ENCODE data around the gene UNC5A. TPM values are rescaled to one million over a fixed set of nuclear protein-coding genes. Genes with fewer than 3 reads are reported as not detected.

Gene UNC5A
- total RNA-seq, 4 donors from 2014 or later: not detected

DNA sequence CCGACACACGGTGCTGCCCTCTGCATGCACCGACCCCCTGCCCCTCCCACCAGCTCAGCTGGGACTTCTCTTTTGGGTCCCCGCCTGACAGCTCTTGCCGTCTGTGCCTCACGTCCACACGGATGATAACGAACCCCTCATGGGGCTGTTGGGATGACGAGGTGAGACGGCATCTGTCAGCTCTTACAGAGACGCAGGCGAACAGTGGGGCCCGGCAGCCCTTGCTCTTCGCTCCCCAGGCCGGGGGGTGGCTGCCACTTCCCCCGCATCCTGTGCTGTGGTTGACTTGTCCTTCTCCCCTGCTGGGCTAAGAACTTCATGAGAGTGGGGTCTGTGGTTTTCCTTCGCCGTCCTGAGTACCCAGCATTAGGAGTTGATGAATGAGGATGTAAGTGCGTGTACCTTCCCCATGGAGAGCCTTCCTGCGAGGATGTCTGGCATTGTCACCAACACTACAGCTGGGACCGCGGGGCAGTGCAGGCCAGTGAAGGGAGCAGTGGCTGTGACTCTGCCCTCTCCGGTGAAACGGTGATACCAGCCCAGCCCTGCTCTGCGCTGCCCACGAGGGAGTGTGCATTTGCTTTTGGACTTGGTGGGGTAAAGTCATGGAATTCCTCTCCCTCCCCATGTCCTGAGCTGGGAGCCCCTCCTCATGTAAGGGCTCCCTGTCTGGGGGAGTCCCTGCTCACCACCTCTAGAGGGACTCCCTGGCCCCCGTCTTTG lies 65.6 kb downstream of the UNC5A start:
- Histone ChIP-seq H3K9me3 (no peaks in the 10 kb centered on the region), H3K27me3 (peaks cover 60% of the 10 kb centered on the region)
- WGBS: 47% methylated on average over 25 of the region's 27 CpGs

DNA sequence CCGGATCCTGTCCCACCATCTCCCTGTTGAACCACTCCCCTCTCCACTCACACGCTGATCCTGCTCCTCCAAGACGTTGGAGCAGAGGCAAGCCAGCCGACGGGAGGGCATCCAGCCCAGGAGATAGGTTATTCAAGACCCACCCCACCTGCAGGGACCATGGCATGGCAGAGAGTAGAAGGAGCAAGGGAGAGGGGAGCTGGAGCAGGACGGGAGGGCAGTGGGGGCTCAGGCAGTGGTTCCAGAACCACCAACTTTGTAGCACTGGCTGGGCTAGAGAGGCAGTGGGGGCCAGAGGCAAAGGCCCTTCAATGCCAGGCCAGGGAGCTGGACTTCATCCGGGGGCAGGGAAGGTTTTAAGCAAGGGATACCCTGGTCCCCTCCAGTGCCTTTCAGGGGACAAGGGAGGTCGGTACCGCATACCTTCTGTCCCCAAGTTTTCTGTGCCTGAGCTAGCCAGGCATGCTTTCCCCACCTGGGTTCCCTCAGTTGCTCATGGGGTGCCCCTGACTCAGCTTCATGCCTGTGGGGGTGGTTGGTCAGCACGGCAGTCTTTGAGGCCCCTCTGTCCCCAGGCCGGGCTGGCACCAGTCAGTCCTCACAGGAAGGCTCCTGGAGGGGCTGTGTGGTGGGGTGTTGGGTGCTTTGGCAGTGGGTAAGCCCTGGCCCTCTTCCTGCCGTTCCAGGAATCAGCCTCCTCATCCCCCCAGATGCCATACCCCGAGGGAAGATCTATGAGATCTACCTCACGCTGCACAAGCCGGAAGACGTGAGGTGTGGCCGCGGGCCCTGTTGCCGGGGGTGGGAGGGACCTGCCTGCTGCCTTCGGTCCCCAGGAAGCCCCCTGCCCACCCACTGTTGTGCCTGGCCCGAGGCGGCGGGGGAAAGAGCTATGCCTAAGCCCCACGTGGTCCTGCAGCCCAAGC lies 66.4 kb downstream of the UNC5A start:
- Histone ChIP-seq H3K4me3 (no peak overlapping the region), H3K36me3 (no peaks in the 10 kb centered on the region), H3K27ac (no peak overlapping the region), H3K9me3 (no peaks in the 10 kb centered on the region), H3K4me1 (no peaks in the 10 kb centered on the region), H3K27me3 (peaks cover 60% of the 10 kb centered on the region)
- no peak for DNase-seq (ENCODE audit: low spot score in 2 of 2)
- WGBS: 55% methylated on average over 11 of the region's 24 CpGs
- TF ChIP-seq POLR2AphosphoS5 (IDR thresholded peaks at IDR 0.05) (no peak), POLR2A (IDR thresholded peaks at IDR 0.05) (no peak), CTCF (IDR thresholded peaks at IDR 0.05) (no peak), EP300 (IDR thresholded peaks at IDR 0.05) (no peak)

More for the DNA sequence above, 65.6 kb downstream of the UNC5A start:
- H3K36me3 ChIP-seq: no peaks in the 10 kb centered on the region
- no peak for DNase-seq (ENCODE audit: low spot score in 2 of 2)
- no peaks in the 10 kb centered on the region for H3K4me1 ChIP-seq
- TF ChIP-seq CTCF (IDR thresholded peaks at IDR 0.05) (no peak), POLR2AphosphoS5 (IDR thresholded peaks at IDR 0.05) (no peak)
- H3K4me3 ChIP-seq: no peak overlapping the region
- H3K27ac ChIP-seq: no peak overlapping the region

DNA sequence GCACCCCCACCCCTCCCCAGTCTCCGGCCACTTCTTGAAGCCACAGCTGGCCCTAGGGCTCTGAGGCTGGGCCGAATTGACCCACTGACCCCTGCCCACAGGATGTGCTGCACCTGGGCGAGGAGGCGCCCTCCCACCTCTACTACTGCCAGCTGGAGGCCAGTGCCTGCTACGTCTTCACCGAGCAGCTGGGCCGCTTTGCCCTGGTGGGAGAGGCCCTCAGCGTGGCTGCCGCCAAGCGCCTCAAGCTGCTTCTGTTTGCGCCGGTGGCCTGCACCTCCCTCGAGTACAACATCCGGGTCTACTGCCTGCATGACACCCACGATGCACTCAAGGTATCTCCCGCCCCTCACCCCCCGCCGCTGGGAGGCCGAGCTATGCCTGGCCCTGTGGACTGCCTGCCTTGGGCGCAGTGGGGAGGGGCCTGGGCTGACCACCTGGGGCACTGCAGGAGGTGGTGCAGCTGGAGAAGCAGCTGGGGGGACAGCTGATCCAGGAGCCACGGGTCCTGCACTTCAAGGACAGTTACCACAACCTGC lies 67.5 kb downstream of the UNC5A start:
- H3K27me3 ChIP-seq: peaks cover 60% of the 10 kb centered on the region
- no peaks in the 10 kb centered on the region for H3K9me3 ChIP-seq
- H3K4me1 ChIP-seq: no peaks in the 10 kb centered on the region
- H3K4me3 ChIP-seq: no peak overlapping the region
- H3K27ac ChIP-seq: no peak overlapping the region
- no peaks in the 10 kb centered on the region for H3K36me3 ChIP-seq
- DNase-seq (ENCODE audit: low spot score in 2 of 2): no peak
- WGBS: 77% methylated on average over 9 of the region's 21 CpGs
- no peak for TF ChIP-seq CTCF (IDR thresholded peaks at IDR 0.05)
- TF ChIP-seq EP300 (IDR thresholded peaks at IDR 0.05): no peak
- no peak for TF ChIP-seq POLR2AphosphoS5 (IDR thresholded peaks at IDR 0.05)
- TF ChIP-seq POLR2A (IDR thresholded peaks at IDR 0.05): no peak

- DNase-seq (ENCODE audit: low spot score in 2 of 2): no peak
Measured at GRCh38 chr5:176878463-176878862, 68.1 kb downstream of the UNC5A start.

More at GRCh38 chr5:176878463-176878862, 68.1 kb downstream of the UNC5A start:
- Histone ChIP-seq H3K4me1 (no peaks in the 10 kb centered on the region), H3K4me3 (no peak overlapping the region), H3K9me3 (no peaks in the 10 kb centered on the region), H3K27me3 (peaks cover 60% of the 10 kb centered on the region), H3K27ac (no peak overlapping the region), H3K36me3 (no peaks in the 10 kb centered on the region)
- no peak for TF ChIP-seq POLR2A (IDR thresholded peaks at IDR 0.05)
- TF ChIP-seq CTCF (IDR thresholded peaks at IDR 0.05): no peak
- TF ChIP-seq POLR2AphosphoS5 (IDR thresholded peaks at IDR 0.05): no peak
- no peak for TF ChIP-seq EP300 (IDR thresholded peaks at IDR 0.05)
- 100% methylated on average over 1 of the region's 12 CpGs for WGBS
